HG03469 (cell line): ENCODE measurements around the gene LLCFC1.

Experiments
- ATAC-seq: cut with Tn5 transposase; IDR thresholded peaks from one replicate; pipeline ENCODE4 v1.9.1; 2021; ENCODE audit warnings: mild to moderate bottlenecking, moderate library complexity, moderate number of reproducible peaks; ENCODE audit not compliant: unreplicated experiment

Gene LLCFC1

DNA sequence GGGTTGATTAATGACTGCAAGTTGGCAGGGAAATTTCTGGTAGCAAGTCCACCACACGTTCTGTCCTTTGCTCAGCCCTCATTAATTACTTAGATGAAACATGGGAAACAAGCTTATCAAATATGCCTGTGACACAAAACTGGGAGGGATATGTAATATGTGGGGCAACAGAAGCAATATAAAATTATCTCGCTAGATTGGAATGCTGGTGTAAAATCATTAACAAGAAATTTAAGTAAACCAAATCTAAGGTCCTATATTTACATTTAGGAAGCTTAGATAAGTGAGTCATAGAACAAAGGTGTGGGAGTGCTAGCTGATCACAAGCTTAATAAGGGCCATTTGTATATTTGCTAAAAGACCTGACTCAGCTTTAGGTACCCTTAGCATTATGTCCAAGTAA, 29.3 kb upstream of the LLCFC1 start:
- no peak for ATAC-seq

DNA sequence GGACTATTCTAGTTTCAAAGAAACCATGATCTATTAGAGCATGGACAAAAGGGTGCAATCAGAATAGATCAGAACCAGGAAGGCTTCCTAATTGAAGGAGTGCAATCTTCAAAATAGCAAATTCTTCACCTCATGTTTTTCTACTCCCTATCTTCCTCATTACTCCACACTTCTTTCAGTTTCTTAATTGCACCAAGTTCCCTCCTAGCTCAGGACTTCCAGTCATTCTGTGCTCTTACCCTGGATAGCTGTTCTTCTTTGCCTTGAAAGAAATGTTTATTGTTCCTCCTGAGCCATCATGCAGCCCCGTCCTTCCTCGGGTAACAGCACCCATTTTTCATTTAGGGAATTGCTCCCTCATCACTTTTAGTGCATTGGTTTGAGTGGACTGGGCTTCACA, 28.8 kb upstream of the LLCFC1 start:
- no peak for ATAC-seq

DNA sequence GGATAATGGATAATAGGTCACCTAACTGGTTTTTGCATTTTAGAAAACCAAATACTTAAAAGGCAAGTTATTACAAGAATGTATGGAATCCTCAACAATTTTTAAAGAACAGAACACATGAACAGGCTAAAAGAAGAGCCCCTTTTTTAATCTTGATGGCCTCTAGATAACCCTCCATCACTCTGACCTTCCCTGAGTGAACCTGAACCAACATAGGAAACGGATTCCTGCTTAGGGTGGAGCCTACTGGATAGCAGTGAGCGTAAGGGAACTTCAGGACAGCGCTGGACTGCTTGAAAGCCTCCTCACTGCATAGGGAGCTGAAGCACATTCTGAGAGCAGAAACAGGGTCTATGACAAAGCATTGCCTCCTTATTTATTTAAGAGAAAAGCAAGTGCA, 26.2 kb upstream of the LLCFC1 start:
- ATAC-seq: no peak

DNA sequence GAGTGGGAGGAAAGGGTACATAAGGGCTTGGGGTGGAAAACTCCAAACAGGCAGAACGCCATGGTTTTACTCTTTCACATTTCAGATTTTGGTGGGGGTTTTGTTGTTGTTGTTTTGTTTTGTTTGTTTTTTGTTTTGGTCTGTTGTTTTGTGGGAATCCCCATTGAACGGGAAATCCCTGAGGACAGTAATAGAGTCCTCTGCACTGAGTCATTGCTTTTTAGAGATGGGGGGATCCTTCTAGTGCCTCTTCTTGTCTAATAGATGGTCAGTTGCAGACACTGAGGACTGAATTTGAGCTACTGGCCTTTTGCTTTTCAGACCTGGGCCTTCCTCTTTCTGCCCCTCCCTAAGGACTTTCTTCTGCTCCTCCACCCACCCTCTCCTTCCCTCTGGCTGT, 25.7 kb upstream of the LLCFC1 start:
- ATAC-seq: no peak

DNA sequence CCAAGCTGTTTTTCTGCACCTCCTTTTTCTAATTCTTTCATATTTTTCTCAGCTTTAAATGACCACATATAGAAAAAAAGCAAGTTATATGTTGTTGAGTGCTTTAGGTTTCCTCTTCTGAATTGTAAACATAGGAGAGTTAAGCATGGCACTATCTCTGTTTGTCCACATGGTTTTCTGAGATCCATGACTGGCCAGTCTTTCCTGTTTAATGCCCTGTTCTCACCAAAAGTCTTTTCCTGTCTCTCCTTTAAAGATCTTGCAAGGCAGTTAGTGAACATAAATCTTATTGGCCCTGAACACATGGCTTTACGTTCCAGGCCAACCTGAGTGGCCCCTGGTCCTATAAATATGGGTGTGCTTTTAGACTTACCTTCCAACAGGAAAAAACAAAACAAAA, 25.2 kb upstream of the LLCFC1 start:
- no peak for ATAC-seq

DNA sequence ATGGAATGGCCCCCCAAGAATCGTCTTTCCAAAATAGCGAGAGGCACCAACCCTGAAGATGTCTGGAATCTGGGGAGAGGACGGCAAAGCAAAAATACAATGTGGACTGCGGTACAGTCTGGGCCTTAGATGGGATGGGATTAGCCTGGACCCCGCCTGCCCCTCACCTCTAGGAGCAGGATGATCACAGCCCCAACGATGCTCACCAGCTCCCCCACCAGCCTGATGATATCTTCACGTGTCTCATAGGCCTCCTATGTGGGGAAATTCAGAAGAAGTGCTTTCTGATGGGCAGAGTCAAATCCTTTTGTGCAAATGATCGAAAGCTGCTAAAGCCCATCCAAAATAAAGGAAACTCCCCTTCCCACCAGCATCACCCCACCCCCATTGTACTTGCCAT, 24.0 kb upstream of the LLCFC1 start:
- ATAC-seq: no peak

DNA sequence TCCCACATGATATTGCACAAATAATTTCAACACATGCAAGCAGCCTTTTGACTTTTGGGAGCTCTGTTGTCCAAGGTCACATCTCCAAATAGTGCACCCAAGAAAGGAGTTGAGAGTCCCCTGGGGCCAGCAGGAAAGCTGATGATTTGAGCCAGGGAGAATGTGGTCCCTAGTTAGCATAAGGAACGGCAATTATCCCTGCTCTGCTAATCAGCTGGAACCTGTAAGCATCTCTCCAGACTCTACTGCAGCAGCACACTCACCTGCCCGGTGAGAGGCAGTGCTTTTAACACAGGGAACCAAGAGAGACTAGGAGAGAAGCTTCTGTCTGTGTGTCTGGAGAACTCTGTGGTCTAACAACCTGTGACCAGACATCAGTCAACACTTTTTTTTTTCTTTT, 22.8 kb upstream of the LLCFC1 start:
- ATAC-seq: no peak

DNA sequence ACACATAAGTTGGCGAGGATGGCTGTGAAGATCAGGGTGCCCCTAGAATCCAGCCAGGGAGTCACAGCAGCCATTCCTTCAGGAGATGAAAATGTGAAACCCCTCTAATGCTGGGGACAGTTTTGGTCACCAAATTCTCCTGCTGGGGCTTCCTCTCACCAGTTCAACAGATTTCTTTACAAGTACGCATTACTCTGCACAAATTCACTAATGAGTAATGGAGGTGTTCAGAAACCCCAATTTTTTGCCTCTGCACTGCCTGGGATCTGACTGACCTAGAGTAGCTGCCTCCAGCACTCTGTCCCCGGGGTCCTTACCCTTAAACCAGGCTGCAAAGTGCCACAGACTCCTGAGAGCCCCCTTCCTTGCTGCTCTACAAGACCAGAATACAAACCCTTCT, 21.8 kb upstream of the LLCFC1 start:
- ATAC-seq: no peak

DNA sequence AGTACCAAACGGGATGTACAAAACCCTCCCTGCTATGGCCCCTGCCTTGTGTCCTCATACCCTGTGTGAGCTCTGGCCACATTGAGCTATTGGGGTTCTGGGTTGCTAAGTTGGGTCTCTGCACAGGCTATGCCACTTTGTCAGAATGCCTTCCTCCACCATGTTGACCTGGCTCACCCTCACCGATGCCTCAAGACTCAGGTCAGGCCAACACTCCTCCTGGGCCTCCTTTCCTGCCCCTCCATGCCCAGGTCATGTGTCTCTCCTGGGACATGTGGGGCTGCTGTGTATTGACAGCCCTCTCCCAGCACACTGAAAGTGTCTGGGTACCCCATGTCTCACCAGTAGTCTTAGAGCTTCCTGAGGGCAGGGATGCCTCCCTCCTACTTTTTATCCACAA, 20.4 kb upstream of the LLCFC1 start:
- ATAC-seq: no peak

DNA sequence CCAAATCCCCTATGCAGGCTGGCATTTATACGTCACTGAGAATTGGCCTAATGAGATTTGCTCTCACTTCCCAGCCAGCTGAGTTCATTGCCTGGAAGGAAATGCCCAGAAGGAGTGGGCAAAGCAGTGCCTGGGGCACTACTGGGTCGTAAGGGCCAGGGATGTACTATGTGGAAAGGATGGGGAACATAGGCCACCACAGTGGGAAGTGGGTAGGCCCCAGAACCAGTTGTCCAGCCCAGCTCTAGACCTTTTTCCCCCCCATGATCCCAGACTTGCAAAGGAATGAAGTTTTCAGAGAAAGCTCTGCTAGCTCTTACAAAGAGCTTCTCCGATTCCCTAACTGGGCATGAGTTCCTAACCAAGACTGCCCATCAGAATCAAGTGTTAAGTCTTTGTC, 19.6 kb upstream of the LLCFC1 start:
- ATAC-seq: no peak

DNA sequence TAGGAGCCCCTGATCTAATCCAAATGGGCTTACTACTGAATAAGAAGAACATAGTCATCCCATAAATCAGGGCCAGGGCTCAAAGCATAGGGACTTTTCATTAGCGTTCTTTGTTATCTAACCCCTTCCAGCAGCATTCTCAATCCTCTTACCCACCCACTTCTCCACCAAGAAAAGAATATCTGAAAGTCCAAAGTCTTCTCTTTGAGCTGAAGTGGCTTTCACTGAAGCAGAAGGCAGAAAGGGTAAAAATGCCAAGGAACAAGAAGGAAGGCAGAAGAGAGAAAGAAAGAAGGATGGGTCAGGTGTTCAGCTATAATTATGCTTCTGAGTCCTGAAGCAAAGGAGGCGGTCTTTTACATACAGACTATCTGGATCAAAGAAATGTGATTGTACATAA, 15.9 kb upstream of the LLCFC1 start:
- no peak for ATAC-seq

DNA sequence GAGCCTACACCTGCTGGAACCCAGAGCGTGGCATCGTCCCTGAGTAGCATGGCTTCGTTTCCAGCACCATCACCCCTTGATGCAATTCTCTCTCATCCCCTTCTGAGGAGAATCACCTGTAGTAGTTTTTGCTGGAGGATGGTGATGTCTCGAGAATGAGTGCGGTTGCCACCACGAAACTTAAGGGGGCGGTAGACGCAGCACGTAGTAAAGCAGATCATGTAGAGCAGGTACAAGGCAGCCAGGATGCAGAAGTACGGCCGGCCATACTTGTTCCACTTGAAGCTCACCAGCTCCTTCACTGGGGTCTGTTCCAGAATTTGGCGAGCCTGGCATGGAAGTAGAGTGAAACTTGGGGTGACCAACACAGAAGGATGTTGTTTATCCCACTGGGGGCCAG, 13.9 kb upstream of the LLCFC1 start:
- ATAC-seq: no peak

DNA sequence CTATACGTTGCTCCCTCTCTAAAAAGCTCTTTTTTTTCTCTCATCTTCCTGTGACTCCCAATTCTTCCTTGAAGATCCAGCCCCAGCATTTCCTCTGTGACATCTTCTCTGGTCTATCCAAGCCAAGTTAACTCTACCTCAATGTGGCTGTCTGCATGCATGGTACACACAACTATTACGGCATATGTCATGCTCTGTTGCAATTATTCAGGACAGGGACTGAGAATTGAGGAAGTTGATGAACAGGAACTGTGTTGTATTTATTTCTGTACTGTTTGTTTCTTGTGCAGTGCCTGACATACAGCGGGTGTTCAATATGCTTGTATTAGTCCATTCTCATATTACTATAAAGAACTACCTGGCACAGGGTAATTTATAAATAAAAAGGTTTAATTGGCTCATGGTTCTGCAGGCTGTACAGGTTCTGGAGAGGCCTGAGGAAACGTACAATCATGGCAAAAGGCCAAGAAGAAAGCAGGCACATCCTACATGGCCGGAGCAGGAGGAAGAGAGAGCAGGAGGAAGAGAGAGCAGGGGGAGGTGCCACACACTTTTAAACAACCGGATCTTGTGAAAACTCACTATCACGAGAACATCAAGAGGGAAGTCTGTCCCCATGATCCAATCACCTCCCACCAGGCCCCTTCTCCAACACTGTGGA, 12.1 kb upstream of the LLCFC1 start:
- no peak for ATAC-seq

DNA sequence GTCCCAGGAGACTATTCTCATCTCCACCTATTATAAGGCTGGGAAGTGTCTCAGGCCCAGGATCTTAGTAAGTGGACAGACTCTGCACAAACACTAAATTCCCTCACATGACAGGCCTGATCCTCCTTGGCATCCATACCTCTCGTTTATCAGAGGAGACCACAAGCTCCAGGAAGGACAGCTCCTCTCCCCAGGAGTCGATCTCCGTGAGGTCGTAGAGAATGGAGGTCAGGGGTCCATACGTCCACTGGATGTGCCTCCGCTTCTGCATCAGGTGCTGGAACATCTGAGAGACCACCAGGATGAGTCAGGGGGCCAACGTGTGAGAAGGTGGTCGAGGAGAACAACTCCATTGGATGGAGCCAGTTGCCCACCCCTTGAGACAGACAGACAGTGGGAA, 11.3 kb upstream of the LLCFC1 start:
- no peak for ATAC-seq

DNA sequence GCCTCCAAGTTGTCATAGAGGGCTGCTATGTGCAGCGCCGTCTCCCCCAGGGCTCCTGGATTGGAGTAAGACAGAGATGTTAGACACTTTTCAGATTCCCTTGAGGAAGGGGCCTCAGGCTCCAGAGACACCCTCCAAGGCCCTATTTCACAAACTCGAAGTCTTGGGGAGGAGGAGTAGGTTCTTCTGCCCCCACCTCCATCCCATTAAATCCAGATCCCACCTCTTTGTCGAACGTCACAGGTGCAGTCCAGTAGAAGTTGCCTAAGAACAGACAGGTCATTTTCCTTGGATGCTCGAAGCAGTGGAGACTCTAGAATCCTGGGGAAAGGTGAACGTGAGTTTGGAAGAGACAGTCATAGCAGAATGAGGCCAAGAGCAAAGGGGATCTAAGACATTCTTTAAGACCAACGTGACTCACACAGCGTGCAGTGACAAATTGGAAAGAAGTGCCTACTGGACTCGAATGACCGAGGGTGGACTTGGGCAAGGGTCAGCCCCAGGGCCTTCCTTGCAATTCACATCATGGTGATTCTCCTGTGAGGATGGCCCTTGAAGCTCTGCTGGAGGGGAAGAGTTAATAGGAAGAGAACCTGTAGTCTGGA, 9.1 kb upstream of the LLCFC1 start:
- ATAC-seq: no peak

DNA sequence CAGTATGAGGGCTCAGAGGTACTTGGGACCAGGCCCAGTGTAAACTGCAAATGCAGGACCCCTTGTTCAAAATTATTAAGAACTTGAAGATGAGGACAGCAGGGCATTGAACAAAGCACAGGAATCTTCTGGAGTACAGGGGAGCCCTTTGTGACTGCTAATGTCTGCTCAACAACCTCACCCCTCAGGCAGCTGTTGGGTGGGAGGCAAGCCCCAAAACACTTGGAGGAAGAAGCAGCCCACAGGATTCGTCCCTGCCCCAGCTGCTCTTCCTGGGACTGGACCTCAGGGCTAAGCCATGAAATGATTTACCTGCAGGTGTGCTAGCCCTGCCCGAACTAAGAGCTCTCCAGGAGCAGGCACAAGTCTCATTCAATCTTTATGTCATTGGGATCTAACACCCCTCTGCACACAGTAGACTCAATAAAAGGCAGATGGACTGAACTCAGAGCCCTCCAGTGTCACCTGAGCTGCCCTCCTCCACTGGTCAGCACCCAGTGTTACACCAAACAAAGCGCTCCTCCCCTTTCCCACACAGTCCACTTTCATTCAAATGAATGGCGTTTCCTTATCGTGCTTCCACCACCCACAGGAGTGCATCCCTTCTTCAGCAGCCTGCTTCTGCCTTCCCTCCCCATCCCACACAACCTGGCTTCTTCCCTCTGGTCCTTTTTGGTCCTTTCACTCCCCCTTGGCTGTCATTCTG, 6.7 kb upstream of the LLCFC1 start:
- no peak for ATAC-seq

DNA sequence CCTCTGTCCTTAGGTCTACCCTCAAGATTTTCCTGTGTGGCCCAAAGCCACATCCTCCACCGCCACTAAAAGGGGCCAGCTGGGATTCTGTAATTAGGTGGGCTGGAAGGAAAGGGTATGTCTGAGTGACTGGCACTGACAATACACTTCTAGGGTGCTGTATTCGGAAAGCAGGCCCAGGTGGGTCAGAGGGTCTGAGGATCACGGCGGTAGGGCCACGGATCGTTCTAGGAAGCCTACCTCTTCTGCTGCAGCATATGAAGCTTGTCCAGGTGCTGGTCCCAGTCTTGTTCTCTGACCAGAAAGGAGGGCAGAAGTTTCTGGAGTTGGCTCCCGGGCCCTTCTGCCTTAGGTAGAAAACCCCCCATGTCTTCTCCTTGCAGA, 6.2 kb upstream of the LLCFC1 start:
- ATAC-seq: no peak

DNA sequence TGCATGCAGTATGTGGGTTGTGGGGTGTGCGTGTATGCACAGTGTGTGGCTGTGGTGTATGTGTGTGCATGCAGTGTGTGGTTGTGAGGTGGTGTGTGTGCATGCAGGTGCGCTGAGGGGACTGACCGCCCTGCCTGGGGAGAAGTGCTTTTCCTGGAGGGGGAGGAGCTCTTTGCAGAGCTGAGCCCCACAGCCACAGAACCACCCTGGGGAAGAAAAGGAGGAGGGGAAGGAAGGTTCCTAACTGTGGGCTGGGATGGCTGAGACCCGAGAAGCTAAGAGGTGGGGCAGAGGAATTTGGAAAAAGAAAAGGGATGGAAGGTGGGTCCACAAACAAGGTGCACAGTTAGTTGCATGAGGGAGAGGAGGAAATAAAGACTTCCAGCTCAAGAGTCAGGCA, 5.7 kb upstream of the LLCFC1 start, which contains the start of gene TRPV5:
Gene TRPV5 (minus strand): TSS at position 123 of the 400 bp plus-strand sequence. CDS start 287 bp downstream, outside the sequence.
- ATAC-seq: no peak

DNA sequence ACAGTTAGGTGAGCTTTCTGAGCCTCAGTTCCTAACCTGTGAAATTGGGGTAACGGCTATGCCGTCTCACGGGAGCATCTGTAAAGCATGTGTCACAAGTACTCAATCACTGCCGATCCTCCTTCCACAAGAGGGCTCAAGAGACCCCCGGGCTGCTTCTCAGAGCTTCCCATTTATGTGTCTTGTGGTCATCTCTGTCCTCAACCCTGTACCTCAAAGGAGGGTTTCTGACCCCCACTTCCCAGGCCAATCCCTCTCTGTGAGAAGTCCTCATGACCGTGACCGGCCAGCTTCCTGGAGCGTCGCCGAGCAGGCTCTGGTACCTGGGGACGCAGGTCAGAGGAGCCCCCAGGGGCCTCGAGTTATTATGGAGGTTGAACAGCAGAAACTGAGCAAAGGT, 5.2 kb upstream of the LLCFC1 start:
- ATAC-seq: no peak

DNA sequence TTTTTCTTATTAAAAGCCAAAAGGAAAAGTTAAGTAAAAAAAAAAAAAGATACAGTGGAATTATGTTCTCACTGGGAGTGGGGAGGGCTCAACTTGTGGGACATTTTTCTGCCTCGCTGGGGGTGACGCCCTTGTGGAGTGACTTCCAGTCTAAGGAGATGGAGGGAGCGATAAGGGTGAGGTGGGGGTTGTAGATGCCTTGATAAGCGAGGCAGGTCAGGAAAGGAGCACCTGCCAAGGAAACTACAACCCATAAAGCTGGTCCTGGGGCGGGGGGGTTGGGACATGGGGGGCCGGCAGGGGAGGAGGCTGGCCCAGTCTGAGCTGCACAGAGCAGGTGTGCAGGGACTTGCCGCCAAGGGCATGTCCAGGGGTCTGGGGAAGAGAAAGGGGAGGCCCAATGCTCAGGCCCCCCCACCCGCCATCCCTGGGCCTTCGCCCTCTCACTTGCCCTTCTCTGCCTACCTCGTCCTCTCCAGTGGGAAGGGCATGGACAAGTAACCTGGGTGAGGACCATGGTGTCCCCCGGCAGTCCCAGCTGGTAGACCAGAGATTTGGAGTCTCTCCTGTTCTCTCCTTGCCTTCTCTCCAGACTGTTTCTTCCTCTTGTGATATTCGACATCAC, 3.2 kb upstream of the LLCFC1 start:
- no peak for ATAC-seq

DNA sequence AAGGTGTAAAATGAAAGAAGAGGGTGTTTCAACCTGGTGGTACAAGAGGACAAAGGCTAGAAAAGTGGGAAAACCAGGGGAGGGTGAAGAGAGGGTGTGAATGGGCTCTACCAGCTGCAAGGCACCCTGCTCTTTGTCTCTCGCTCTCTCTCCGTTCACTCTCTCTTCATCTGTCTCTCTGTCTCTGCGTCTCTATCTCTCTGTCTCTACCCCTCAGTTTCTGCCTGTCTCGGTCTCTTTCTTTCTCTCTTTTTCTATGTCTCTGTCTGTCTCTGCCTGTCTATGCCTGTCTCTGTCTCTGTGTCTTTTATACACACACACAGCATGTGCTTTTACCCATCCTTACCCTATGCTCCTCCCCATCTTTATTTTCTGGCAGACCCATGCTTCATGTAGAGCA, 673 bp upstream of the LLCFC1 start:
- no peak for ATAC-seq

DNA sequence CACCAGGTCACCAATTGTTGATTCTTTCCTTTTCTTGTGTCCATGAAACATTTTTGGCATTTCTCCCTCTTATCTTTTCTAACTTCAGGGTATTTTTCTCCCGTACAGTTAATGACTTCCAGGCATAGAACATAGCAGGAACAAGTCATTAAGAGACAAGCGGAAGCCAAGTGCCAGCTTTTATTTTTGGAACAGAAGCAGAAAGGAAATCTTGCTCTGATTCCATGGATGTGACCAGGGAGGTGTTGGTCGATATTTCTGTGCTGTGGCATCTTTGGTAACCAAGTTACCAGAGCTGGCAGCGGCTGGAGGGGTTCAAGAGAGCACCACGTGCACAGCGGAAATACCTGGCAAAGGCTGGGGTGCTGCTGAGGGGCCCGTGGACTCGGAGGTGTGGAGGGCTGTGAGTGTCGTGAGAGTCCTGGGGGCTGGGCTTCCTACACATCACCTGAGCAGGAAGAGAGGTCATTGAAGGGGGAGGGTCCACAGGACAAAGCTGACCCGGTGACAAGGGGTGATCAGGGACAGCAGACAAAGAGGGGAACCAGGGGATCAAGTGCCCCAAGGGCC, 1.8 kb downstream of the LLCFC1 start:
- ATAC-seq: no peak
